Left colon (tissue), 2 donors: ENCODE results near the gene SMIM1. TPM values are rescaled to one million over a fixed set of nuclear protein-coding genes. Genes with fewer than 3 reads are reported as not detected.
"Not testable (repeated sequence)": the region's sequence is repeated elsewhere in the genome, so short reads cannot be mapped to it uniquely, and the experiment has no call there.

Source experiments
- ATAC-seq: fragments of 200-7000 bp; cut with Tn5 transposase; one replicate; pipeline ENCODE4 v1.9.1; 2020; ENCODE audit warnings: mild to moderate bottlenecking, moderate library complexity
- DNase-seq, 2 donors: peaks; one replicate each; pipeline ENCODE4 v3.0.0-alpha.2; 2020
- intact Hi-C, 2 donors: fragments of 100-400 bp; cut with DNase I in 1 of 2; cut with micrococcal nuclease in 1 of 2; formaldehyde crosslinking; loops; one replicate each; pipeline versions ENCODE4 v1.11.2 to v1.14.0; 2022; cut with DNase I, micrococcal nuclease
- total RNA-seq, 2 donors: library from RNA; stranded (reverse); fragmentation: NEBNext Ultra II Directional; extraction: Animal tissue kit (Norgen Biotek cat#: 25700); gene quantifications; one replicate each; pipeline ENCODE4 v1.2.1, GENCODE V29; 2021
- donor health status: DM: no; HTN: no; CAD: no.
- donor health status: DM: yes; HTN: yes; CAD: no.

The SMIM1 gene
- total RNA-seq, 2 donors from 2014 or later, result 1.8 to 4.6 TPM

DNA sequence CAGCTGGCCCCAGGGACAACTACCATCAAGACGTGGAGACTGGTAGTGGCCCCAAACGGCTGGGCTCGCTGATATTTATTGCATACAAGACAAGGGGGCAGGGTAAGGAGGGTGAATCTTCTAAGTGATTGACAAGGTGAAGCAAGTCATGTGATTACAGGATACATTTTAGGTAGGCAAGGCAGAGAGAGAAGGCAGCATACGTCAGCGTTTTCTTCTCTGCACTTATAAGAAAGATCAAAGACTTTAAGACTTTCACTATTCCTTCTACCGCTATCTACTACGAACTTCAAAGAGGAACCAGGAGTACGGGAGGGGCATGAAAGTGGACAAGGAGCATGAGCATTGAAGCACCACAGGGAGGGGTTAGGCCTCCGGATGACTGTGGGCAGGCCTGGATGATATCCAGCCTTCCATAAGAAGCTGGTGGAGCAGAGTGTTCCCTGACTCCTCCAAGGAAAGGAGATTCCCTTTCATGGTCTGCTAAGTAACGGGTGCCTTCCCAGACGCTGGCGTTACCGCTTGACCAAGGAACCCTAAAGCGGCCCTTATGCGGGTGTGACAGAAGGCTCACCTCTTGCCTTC lies 24.1 kb upstream of the SMIM1 start:
- DNase-seq, intact Hi-C loops, ATAC-seq: not testable (repeated sequence)

DNA sequence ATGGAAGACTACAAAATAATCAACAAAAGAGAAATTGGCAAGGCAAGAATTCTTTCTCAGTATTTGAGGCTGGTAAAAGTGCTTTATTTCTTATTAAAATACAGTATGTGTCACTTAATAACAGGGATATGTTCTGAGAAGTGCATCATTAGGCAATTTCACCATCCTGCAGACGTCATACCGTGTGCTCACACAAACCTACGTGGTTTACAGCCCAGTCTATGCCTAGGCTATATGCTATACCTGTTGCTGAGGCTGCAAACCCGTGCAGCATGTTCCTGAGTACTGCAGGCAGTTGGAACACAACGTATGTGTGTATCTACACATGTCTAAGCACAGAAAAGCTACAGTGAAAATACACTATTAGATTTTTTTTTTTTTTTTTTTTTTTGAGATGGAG lies 23.0 kb upstream of the SMIM1 start:
- no peak for ATAC-seq
- intact Hi-C loops, result no loop called here
- DNase-seq, result no peak

DNA sequence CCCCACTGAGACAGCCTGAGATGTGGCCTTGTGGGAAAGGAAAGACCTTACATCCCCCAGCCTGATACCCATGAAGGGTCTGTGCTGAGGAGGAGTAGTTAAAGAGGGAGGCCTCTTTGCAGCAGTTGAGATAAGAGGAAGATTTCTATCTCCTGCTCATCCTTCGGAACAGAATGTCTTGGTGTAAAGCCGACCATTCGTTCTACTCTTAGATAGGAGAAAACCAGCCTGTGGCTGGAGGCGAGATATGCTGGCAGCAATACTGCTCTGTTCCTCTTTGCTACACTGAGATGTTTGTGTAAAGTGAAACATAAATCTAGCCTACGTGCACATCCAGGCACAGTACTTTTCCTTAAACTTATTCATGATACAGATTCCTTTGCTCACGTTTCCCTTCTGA lies 21.8 kb upstream of the SMIM1 start:
- intact Hi-C loops, result no loop called here
- no peak for DNase-seq
- ATAC-seq, result no peak

DNA sequence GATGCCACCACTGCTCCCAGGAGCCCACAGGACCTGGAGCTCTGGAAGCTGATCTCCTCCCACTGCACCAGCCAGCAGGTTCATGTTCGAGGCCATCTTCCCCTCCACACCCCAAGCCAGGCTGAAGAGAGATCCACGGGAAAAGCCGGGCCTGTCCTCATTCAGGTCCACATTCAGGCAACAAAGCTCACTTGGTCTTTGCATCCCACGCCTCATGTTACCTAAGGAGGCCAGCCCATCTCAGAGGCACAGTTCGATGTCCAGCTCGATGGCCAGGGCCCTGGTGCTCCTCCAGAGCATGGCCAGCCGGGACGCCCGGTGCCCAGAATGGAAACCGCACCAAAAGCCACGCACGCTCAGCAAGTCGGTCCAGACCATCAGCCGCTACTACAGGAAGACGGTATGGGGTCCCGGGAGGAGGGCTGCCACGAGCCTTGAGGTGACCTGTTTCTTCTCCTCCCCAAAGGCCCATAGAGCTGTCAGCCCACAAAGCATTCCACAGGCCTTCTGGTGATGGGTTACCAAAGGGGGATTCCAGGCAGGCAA lies 20.1 kb upstream of the SMIM1 start, which contains the start of gene CCDC27:
CCDC27 (plus strand) TSS at position 51 of the 546 bp plus-strand sequence; CDS start at position 83, 32 bp downstream.
- ATAC-seq (no peak), DNase-seq (no peak)
- intact Hi-C loops, result no loop called here

DNA sequence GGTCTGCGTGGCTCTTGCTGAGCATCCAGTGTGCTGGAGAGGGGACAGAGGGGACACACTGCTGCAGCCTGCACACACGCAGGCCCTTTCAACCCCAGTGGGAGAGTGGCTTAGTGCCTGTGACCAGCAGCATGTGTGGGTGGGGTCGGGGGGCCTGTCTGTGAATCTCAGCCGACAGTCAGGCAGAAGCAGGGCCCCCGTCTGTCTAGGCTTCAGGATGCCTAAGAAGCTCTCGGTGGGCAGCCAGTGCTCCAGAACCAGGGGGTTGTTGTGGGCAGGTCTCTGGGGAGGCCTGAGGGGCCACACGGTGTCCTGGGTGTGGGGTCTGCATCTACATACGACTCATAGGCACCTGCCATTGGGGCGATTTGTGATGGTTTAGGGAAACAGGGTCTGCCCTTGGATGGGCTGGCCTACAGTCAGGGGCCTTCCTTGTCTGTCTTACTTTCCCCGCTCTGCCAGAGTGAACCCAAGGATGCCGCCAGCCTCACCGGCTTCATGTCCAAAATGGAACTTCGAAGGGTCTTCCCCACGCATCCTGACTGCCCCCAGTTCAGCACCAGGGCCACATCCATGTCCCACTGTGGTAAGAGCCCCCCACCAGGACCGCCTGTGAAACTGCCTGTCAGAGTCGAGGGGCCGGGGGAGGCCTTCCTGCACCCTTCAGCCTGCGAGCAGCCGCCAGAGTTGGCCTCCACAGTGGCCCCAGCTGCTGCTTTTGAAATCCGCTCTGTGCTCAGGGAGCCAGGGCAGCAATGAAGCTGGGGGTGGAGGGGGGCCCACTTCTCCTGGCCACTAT lies 18.7 kb upstream of the SMIM1 start:
- DNase-seq, result no peak
- intact Hi-C loops, result no loop called here
- no peak for ATAC-seq

DNA sequence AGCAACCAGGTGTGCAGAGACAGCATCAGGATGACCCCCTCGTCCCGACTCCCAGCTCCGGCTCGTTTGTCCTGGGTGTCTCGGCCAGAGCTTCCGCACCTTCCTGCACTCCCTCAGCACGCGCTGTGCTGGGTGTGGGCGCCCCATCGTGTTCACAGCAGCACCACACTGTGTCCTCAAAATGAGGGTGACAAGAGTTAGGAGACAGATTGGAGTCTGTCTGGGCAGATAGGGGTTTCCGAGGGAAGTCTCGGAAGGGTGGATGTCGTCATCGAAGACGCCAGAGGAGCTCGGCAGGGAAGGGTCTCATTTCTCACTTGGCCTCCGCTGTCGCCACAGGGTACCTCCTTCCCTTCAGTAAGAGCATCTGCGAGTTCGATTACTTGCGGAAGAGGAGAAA lies 16.2 kb upstream of the SMIM1 start:
- intact Hi-C loops, result no loop called here
- ATAC-seq (no peak), DNase-seq (no peak)

DNA sequence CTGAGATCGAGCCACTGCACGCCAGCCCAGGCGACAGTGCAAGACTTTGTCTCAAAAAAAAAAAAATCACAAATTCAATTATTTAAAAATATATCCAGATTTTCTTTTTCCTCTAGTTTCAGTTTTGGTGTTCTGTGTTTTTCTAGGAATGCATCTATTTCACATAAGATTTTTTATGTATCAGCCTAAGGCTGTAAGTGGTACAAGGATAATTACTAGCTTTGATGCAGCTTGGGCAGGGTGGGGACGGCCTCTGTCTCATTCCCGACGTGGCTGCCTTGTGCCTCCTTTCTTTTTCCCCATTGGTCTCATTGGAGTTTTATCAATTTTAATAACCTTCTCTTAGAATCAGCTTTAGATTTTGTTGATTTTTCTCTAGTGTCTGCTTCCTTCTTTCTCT lies 13.4 kb upstream of the SMIM1 start:
- DNase-seq (no peak), ATAC-seq (no peak)
- intact Hi-C loops, result no loop called here

DNA sequence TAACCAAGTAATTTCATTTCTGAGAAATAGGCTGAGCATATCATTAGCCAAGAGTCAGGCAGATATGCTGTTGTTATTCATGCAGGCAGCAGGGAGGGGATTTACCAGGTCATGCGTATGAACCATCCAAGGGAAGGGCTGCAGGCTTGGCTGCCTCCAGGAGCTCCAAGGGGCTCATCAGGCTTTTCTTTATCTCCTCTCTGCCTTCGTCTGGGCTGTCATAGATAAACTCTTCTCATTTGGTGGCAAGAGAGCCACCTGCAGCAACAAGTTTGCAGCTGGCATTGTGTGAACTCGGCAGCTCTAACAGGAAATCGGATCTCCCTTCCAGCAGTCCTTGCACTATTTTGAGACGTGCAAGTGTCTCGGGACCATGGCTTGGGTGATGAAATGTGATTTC lies 12.8 kb upstream of the SMIM1 start:
- no peak for ATAC-seq
- intact Hi-C loops, result no loop called here
- DNase-seq, result no peak

DNA sequence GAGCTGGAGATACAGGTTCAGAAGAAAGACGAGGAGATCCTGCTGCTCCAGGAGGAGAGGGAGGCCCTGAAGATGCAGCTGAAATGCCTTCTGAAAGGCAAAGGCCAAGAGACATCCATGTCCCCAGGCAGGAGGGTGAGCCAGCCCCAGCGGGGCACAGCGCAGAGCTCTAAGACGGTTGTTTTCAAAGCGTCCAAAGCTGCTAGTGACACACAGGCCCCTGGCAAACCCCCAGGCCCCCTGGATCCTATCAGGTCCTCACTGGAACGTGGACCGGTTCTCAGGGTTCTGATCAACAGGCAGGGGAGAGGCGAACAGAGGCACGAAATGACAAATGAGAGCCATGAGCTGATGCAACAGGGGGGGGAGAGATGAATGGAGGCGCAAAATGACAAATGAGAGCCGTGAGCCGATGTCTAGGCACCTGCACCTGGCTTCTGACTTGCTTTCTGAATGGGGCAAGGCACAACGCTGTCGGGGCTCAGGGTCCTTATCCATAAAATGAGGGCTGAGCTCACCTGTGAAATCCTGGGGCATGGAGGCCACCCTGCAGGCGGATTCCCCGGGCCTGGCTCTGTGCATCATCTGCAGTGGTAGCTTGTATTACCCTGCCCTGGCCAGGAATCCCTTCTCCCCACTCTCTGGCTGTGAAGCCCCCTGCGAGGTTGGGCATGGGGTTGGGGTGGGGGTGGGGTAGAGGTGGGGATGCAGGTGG lies 11.1 kb upstream of the SMIM1 start:
- intact Hi-C loops, result no loop called here
- DNase-seq, result no peak
- no peak for ATAC-seq

DNA sequence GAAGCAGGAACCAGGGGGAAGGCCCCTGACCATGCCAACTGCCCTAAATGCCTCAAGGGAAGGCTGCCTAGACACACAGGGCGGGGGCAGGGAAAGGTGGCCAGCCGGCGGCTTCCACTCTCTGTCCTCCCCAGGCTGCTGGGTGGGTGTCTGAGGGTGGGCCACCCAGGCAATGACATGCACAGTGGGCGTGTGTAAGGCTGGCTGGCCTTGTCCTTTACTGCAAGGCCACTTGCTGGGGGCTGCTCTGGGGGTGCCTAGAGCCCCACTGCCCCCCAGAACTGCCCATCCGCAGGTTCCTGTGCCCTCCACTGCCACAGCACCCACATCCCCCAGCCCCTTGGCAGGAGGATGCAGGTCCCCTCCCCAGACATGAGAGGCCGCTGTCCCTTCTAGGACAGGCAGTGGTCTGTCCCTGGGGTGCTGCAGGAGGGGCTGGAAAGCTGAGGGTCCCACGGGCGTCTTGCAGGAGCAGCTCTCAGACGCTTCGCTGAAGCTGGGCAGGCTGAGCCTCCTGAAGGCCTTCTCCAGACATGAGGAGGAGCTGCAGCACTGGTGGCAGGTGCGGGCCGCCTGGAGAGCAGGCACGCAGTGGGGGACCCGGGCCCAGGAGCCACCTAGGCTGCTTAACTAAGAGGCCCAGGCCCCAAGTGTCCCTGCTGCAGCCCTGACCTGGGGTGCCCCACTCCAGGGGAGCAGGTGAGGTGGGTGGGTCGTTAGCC lies 10.2 kb upstream of the SMIM1 start:
- intact Hi-C loops, result no loop called here
- ATAC-seq (no peak), DNase-seq (no peak)

DNA sequence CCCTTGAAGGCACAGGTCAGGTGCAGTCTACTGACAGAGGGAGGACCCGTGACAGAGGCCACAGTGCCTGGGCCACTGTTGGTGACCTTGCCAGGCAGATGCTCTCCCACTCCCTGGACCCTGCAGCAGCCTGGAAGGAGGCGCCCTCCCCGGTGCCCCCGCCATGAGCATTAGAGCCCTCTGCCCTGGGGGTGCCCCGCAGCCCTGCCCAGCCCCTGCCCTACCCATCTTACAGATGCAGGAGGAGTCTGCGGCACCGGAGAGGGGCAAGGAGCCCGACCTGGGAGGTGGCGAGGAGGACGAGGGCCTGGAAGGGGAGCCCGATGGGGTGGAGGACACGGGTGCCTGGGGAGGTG lies 9.7 kb upstream of the SMIM1 start:
- ATAC-seq (no peak), DNase-seq (no peak)
- intact Hi-C loops, result no loop called here

DNA sequence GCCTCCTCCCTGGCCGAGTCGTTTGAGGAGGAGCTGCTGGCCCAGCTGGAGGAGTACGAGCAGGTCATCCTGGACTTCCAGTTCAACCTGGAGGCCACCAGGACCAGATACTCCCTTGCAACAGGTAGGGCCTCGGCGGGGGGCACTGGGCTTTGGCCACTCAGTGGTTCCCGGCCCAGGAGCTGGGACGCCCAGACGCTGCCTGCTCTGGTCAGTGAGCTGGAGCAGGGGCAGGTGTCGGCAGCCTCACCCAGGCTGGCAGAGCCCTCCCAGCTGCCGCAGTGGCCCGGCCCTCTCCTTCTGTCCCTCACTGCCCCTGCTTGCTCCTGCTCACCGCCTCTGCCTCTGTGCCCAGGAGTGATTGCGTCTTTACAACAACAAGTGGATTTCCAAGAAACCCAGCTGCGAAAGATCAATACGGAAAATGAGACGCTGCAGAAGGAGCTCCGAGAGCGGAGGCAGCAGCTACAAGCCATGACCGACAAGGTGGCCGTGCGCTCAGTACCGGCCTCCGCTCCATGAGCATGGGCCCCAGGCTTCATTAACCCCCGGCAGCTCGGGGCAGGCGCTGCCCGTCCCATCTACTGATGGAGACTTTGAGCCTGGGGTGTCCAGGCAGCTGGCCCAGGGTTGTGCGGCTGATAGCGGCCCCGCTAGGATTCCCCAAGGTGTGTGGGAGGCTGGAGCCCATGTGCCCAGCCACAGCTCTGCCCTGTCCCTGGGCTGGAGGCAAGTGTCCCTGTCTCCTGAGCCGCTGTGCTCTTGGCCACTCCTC lies 9.0 kb upstream of the SMIM1 start:
- no peak for ATAC-seq
- intact Hi-C loops, result no loop called here

DNA sequence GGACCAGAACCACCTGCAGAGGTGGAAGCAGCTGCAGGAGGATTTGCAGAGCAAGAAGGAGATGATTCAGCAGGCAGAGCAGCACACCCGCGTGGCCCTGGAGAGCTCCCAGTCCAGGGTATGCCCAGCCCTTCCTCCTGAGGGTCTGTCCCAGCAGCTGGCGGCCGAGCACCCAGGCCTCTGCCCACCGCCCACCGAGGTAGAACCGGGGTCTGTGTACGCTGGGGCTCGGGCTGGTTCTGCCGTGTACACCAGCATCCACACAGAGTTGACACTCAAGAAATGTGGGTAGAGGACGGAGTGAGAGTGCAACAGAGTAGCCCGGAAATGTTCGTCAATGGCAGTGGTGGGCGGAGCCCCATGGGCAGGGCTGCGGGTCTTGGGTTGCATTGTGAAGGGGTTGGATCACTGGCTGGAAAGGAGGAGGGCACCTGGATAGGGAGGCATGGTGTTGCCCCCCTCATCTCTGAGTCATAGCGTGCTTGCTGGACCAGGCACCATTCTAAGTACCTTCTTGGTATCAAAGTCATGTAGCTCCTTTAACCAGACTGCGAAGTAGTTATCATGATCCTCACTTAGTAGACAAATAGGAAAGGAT lies 5.1 kb upstream of the SMIM1 start:
- DNase-seq, result no peak
- intact Hi-C loops, result no loop called here
- ATAC-seq, result no peak

More for the DNA sequence above, 9.0 kb upstream of the SMIM1 start:
- no peak for DNase-seq

DNA sequence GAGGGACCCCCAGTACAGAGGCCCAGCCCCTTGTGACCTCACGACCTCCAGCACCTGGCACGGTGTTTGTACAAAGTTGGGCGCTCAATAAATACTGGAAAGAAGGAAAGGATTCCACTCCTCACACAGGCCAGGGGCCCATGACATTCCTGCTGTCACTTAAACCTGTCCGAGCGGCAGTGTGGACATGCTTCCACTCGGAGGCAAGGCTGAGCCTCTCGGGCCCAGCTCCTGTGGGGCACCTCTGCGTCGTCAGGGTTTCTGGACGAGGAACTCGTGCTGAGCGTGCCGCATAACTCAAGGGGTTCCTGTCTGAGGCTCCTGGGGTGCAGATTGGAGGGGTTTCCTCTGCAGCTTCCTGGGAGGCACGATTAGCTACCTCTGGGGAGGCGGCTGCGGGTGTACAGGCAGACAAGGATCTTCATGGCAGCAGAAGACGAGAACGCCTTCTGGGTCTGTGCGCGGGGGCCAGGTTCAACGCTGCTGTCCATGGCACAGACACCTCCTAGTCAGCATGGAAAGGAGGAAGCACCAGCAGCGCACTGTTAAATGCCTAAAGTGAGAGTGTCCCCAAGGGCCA lies 3.6 kb upstream of the SMIM1 start:
- ATAC-seq (no peak), DNase-seq (no peak)
- intact Hi-C loops, result no loop called here

DNA sequence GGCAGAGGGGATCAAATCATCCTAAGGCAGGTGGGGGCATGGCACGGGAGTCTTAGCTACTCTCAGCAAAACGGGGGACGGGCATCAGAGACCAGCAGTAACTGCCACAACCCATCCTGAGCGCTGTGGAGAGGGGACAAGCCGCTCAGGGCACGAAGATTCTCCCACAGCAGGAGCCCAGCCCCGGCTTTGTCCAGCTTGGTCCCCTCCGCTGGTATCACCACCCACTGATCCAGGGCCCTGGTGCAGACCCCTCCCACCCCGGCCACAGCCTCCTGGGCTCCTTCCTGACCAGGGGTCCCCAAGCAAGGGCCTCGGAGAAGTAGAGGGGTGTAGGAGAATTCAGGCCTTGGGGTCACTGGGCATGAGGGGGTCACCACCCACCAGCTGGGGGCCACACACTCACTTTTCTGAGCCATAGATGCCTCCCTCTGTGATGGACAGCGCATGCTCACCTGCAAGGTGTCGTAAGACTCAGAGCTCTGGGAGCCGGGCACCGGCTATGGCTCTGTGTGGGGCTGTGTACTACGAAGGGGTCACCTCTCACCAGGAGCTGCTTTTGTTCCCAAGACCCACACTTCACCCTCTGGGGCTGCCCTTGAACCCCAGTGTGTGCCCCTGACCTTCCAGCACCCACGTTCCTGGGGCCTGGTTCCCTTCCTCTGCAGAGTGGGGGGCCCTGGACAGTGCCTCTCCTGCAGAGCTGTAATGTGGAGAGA lies 2.3 kb upstream of the SMIM1 start:
- DNase-seq (no peak), ATAC-seq (no peak)
- intact Hi-C loops, result no loop called here

DNA sequence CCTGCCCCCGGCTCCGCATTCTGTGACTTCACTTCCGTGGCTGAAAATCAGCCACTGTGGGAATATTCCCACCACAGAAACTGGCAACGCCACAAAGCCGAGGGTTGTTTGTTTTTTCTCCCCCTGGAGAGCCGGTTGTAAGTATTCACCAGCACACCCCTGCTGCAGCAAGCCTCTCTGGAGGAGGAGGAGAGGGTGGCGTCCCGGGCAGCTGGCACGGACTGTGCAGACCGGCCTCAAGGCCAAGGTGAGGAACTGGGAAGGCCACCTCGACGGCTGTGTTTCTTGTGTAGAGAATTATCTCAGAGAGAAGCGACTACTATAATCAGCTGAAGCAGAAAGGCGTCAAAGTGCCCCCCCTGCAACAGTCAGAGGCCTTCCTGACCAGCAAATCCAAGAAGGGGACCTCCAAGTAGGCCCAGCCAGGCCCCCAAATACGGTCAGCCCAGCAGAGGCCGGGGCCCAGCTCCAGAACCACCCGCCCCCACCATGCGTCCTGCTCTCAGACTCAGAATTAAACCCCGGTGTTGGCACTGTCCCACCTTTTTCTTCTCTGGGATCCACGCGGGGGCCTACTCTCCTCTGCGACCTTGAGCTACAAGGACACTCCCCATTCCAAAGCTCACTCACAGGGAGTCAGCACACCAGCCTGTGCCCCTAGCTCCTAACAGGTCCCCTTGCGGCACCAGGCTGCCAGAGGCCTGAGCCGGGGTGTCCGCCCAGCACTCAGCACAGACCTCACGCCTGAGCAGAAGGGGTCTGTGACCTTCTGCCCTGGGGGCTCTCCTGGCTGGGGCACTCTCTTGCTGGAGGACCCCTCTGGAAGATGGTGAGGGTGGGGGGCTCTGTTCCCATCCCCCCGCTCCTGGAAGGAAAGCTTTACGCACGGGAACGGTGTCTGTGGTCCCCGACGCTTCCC lies 1.2 kb upstream of the SMIM1 start:
- intact Hi-C loops, result no loop called here
- no peak for DNase-seq
- ATAC-seq, result no peak
